Hematopoietic multipotent progenitor cell treated with erythropoietin and hydrocortisone succinate and interleukin-3 and kit ligand, for 6 days (in vitro differentiated cells): ENCODE data around the gene VPS4B.

Source experiments
- DNase-seq: peaks from one replicate; pipeline ENCODE4 v3.0.0-alpha.2; 2015

VPS4B gene

DNA sequence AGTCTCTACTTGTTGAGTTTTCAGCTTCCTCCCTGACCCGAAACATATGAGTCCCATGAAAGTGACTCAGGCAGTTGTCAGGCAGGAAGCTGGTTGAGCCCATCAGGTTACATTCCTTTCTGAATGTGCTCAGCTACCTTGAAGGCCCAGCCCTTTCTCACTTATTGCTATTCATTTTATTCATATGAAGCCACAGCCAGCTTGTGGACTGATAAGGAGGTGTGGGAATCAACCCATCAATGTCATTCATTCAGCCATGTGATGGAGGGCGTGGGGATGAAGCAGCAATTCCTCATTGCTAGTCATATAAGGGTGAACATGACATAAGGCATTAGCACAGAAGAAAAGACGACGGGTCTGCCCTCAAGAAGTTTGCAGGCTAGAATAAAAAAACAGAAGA lies 5.3 kb upstream of the VPS4B start:
- peak; percentile 83 for DNase-seq

DNA sequence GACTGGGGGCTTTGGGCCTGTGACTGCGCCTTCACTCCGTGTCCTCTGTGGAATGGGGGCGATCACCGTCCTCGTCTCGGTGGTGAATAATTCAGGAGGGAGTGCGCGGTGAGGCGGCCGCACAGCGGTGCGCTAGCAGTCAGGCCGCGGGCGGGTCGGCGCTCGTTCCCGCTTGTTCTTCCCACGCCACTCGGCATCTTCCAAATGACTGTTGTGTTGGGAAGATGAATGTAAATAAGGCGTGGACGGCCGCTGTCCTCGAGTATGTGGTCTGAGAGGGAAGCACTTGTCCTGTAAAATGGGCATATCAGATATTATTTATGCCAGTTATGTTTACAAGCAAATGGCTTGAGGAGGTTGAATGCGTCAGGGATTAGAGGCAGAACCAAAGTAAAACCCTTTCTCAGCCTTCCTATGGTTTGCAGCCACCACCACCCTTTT lies 608 bp upstream of the VPS4B start:
- DNase-seq, result no peak

DNA sequence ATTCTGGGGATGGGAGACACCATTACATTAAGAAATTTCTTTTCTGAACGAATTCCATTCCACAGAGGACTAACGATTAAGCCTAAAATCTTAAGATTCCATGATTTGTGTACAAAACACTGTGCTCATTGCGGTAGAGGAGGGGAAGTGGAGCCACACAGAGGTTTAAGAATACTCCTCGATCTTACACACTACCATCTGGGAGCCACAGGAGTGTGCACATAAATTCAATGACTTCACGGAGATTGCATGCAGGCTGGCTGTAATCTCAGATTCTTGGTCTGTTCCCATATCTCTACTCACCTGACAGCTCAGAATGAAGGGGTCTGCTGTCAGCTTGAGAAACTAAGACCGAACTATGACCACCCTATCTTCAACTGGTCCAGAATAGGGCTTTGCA lies 762 bp downstream of the VPS4B start:
- peak; percentile 9 for DNase-seq

DNA sequence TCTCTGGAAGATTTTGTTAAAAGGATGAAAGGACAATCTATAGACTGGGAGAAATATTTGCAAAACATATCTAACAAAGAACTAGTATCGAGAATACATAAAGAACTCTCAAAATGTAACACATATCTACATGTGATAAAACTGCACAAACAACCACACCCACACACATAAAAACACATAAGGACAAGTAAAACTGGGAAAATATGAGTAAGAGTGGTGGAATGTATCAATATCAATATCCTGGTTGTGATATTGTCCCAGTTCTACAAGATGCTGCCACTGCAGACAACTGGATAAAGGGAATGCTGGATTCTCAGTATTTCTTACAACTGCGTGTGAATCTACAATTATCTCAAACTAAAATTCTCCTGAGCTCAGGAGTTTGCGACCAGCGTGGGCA lies 9.3 kb downstream of the VPS4B start:
- DNase-seq, result no peak

DNA sequence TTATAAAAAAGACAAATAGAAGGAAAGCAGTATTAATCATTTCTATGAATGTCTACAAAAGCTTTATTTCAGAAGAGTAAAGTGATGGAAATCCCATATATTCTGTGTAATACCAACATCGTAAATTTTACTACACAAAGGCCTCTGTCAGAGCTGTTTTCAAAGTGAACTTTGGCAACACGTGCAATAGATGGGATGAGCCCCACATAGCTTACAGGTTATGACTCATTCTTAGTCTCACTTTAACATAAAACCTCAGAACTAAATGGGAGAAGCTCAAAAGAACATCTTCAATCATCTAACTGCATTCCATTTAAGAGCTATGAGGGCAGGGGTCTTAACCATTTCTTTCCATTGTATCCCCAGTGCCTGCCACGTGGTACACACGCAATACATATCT lies 11.5 kb downstream of the VPS4B start:
- DNase-seq, result no peak

DNA sequence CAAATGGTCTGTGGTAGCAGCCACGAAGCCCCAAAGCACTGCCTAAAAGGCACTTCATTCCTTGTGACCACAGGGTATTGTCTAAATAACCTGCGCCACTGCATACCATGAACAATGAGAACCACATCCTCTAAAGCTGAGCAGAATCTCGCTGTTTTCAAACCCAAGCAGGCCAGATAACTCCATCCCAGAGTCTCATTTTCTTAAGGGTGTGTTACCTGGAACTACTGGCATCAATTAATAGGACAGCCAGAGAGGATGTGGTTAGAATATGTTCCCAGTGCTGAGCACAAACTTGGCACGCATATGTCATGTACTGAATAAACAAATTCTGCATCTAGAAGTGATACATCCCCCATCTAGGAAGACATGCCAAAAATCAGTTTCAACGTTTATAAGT lies 13.0 kb downstream of the VPS4B start:
- no peak for DNase-seq

DNA sequence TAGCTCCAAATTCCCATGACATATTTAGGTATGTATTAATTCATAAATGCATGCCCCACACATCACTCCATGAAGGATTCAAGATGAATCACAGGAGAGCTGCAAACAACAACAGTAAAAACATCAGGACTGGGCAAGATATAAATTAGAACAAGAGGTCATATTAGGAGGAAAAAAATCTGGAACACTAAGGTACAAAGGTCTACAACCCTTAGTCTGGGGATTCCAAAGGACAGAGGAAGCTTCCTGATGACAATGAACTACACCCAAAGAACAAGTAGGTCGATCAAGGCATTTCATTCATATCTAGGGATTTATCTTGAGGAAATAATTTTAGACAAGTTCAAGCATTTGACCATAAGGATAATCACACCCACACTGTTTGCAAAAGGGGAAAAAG lies 14.5 kb downstream of the VPS4B start:
- no peak for DNase-seq

DNA sequence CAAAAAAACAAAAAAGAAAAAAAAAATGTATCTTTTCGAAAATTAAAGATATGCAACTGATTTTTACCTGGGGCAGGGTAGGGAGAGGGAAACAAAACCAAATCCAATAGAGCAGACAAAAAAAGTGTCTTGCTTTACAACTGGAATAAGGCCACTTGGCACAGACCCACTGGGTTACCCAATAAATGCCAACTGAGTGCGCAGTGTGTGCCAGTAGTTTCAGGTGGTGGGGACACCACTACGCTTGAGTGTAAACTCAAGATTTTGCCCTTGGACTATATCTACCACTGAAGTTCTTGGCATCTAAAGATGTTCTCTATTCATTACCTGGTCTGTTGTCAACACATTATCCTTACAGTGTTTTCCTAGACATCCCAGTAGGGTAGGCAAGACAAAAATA lies 16.3 kb downstream of the VPS4B start:
- DNase-seq, result no peak

DNA sequence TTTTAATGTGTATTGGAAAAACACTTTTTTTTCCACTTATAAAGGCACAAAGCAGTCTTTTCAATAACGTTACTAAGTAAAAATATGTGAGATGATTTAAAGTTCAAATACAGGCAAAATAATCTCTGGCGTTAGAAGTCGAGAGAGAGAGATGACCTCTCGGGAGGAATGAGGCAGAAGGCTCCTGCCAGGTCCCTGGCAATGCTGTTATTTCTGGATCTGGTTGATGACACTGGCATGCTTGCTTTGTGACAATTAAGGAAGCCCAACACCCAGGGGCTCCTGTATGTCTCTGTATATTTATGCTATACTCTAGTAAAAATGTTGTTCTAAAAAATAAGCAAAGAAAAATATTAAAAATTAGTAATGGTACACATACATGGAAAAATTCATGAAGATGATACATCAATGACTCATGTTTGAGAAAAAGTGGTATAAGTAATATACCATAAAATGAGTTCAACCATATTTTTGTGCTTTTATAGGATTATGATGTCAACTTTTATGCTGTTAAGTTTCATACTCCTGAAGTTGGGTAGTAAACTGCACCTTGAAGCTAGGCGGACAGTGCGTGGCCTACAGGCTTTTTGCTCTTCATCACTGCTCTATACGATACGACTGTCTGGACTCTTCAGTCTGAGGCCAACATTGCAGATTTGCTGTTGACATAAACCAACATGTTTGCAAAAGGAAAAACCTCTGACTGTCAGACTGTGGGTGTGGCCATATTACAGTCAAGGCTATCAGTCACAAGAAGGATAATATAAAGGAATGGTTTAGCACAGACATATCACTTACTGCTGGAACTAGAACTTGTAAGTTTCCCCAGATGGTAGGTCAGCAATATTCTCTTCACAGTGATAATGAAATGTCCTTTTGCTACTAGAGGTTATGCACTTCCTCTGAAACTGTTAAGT lies 19.8 kb downstream of the VPS4B start:
- DNase-seq, result no peak

DNA sequence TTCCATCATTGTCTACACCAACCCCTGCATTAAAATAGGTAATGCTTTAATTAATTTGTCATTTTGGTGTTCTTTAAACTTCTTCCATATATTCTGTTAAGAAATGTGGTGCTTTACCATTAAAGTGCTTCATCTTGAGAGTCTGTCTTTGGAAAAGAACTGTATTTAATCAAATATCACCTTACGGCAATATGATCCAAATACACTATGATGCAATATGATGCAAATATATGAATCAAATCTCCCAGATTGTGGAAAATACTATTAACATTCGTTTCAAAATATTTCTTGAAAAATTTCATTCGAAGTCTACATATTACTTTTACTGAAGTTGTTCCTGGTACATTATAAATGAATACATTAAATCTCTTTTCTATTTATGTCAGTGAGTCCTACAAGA lies 23.0 kb downstream of the VPS4B start:
- DNase-seq, result no peak

DNA sequence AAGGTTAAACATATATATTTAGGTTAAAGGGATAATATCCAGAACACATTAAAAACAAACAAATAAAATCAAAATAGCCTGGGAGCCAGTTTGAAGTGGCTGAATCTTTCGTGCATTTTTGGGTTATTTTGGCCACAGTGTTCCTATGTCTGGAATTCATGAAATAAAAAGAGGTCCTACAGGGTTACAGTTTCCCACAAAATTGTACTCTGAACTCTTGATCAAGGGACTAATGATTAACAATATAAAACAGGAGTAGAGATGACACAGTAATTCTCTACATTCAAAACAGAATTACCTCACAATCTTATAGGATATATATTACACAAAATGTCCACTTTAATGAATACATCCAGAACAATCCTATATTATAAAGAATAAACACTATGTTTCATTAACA lies 24.9 kb downstream of the VPS4B start:
- DNase-seq, result no peak

DNA sequence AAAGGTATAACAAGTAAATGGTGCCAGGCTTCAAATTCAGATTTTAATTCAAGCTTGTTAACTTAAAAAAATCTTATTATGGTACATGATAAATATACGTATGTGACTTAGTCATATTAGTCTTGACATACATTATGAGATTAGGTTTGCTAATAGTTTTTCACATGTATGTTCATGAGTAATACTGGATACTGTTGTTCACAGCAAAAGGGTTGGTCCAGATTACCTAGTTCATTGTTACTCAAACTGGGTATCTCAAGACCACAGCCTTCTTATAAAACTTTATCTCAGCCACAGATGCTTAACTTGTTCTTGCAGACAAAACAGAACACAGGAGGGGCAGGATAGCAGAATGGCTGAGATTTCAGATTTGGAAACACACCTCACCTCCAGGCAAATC lies 26.8 kb downstream of the VPS4B start:
- no peak for DNase-seq

DNA sequence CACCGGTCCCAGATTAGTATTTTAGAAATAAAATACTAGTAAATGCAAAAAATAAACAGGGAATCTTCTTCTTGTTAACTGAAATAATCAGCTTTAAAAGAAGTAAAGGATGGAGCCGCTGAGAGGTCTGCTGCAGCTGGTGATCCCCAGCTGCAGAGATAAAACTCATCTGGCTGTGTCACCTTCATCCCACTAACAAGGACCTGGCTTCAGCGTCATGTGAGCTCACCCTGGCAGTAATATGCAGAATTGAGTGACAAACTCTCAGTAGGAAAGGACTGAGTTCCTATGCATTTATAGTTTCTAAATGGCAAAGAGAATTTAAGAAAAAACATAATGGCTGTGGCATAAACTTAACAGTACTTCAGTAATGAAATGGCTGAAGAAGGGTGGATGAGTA lies 27.3 kb downstream of the VPS4B start:
- no peak for DNase-seq

DNA sequence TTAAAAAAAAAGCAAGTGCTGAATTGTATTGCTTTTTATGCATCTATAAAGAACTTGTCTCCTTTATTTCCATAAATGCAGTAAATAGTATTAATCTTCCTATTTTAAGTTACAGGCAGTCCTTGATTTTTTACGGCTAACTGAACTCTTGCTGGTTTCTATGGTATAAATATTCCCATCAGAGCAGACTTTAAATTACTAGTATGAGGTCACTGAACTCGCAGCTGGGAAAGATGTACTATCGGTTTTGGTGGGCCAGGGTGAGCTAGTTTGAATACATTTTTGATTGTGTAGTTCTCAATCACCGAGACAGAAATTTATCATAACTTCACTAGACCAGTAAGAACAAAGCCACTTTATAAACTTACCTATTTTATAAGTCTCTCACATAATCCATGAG lies 34.4 kb downstream of the VPS4B start:
- no peak for DNase-seq

DNA sequence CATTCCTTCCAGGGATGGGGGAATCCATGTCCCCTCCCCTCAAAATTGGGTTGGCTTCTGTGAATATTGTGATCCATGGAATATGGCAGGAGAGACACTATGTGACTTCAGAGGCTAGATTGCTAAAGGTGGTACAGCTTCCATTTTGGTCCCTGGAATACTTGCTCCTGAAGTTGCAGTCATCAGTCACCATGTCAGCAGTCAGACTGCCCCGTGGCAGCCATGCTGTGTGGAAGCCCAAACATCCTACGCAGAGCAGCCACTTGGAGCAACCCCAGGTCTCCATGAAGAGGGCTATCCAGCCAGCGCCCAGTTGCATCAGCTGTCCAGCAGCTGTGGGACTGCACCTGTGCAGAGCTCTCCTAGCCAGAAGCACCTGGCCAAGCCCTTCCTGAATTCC lies 39.4 kb downstream of the VPS4B start:
- DNase-seq, result no peak

DNA sequence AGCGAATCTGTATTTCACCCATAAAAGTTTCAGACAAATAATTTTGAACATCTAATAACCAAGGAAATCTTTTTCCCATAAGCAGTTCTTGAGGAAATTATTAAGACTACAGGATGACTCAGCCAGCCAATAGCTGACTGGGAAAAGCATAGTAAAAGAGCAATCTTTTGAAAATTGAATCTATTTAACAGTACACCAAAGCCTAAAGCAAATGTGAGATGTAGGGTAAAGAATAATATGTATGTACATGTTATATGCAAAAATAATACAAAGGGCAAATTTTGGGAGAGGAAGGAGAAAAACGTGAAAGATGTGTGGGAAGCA lies 42.7 kb downstream of the VPS4B start:
- DNase-seq, result no peak

DNA sequence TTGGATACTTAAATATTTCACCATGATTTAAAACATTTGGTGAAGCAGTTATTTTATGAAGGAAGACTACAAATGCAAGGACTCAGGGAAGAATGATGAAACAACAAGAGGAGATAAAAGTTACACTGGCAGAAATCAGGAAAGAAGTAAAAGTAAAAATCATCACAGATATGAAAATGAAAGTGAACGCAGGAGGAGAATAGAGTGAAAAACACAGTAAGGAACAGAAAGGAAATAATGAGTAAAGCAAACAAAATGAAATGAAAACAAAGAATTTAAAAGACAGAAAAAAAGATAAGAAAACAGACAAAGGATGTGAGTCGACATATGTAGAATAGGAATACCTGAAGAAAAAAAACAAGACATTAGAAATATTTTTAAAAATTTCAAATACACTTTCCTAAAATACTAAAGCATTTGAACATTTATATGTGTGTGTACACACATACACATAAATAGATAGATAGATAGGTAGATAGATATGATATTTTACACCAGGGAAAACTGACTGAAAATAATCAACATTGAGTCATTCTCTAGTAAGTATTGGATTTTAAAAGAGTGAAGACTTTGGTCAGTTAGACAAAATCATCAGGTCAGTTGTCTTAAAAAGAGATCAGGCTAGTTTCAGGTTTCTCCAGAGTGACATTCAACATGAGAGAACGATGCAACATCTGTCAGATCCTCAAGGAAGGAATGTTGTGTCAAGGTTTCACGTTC lies 43.2 kb downstream of the VPS4B start:
- no peak for DNase-seq

DNA sequence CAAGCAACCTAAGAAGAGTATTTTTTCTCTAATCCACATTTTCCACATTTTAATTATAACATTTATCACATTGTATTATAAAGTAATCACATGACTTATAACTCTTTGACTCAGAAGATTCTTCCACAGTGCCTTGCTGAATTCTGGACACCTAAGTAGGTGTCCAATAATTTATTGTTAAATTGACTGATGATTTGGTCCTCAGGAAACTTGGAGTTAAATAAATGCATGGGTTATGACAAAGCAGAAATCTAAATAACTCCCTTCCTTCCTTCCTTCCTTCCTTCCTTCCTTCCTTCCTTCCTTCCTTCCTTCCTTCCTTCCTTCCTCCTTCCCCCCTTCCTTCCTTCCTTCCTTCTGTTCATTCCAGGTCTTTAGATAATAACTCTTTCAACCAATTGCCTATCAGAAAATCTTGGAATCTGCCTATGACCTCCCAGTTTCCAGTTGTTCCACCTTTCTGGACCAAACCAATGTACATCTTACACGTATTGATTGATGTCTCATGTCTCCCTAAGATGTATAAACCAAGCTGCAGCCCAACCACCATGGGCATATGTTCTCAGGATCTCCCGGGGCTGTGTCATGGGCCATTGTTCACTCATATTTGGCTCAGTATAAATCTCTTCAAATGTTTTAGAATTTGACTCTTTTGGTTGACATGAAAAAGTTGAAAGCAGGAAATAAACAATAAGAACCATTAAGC lies 44.8 kb downstream of the VPS4B start:
- DNase-seq, result no peak

DNA sequence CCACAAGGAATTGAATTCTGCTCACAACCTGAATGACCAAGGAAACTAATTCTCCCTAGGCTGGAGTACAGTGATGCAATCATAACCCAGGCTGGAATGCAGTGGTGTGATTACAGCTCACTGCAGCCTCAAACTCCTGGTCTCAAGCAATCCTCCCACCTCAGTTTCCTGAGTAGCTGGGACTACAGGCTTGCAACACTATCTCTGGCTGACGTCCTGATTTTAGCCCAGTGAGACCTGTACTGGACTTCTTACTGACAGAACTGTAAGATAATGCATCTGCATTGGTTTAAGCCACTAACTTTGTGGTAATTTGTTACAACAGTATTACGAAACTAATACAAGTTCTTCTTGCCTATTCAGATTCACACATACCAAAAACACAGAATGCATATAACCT lies 45.7 kb downstream of the VPS4B start:
- DNase-seq, result peak; percentile 44

DNA sequence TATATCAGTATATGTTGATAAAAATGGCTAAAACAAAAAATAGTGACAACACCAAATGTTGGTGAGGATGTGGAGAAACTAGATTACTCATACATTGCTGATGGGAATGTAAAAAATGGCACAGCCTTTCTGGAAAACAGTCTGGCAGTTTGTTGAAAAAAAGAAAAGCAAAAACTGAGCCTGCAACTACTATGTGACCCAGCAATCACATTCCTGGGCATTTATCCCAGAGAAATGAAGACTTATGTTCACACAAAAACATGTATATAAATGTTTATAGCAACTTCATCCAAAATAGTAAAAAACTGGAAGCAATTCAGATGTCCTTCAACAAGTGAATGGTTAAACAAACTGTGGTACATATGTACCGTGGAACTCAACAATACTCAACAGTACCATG lies 47.7 kb downstream of the VPS4B start:
- DNase-seq, result no peak

DNA sequence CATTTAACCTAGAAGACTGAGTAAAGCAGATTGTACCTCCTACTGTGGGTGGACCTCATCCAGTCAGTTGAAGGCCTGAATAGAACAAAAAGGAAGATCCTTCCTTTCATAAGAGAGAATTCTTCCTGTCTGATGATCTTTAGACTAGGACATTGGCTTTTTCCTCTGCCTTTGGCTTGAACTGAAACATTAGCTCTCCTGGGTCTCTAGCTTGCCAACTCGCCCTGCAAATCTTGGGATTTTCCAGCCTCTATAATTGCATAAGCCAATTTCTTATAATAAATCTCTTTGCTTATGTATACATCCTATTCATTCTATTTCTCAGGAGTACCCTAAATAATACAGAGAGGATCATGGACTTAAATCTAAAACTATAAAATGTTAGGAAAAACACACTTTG lies 49.1 kb downstream of the VPS4B start:
- DNase-seq, result no peak

DNA sequence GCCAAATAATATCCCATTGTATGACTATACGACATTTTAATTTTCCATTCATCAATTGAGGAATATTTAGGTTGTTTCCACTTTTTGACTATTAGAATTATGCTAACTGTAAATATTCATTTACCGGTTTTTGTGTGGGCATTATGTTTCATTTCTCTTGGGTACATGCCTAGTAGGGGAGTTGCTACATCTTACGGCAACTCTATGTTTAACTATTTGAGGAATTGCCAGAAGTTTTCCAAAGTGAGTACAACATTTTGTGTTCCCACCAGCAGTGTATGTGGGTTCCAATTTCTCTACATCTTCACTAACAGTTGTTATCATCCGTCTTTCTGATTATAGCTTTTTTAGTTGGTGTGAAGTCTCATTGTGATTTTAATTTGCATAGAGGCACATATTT lies 53.7 kb downstream of the VPS4B start:
- no peak for DNase-seq

DNA sequence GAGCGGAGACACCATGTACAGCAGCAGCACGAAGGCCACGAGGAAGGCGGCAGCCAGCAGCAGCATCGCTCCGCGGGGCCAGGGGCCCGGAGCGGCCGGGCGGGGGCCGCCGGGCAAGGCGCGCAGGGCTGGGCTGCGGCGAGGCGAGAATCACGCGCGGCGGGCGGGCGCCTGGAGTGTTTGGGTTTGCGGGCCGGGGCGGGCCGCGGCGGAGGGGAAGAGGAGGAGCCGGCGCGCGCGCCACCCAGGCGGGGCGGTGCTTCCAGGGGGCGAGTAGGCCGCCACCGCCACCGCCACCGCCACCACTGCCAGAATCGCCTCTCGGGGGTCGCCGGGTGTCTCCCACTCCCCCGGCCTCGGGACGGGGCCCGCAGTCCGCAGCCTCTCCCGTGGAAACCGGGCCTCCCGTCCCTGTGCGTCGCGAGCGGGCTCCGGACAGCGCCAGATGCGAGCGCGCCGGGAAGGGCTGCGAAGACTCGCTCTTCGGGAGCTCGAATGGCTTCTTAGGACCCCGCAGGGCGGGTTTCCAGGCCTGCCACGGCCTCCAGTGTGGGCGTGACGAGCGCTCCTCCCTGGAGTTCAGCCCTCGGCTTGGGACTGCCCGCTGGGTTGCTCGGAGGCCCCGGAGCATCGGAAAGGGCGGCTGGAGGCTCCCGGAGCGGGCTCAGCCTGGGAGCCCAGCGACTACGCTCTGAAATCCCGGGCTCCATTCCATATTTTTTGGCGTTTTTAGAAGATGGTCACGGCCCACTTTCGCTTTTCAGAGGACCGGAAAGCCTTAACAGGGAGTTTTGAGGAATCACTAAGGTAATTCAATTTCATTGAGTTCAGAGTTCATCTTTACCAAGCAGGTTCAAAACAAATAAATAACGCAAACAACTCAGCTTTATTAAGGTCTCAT lies 55.0 kb downstream of the VPS4B start, which contains the start of gene KDSR:
Gene KDSR (minus strand): TSS at position 154 of the 901 bp plus-strand sequence. CDS start 88 bp downstream, at position 66.
- peak; percentile 98 for DNase-seq
